ENCODE measurements around the gene LNP1.

DNA sequence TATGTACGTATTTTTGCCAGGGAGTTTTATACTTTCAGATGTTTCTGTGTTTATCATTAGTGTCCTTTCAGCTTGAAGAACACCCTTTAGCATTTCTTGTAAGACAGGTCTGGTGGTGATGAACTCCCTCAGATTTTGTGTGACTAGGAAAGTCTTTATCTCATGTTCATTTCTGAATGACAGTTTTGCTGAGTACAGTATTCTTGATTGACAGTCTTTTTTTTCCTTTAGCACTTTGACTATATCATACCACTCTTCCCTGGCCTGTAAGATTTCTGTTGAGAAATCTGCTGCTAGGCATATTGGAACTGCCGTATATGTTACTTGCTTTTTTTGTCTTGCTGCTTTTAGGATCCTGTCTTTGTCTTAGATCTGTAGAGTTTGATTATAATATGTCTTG lies 5.8 kb downstream of the LNP1 start:
- TF ChIP-seq, protein P1, sequence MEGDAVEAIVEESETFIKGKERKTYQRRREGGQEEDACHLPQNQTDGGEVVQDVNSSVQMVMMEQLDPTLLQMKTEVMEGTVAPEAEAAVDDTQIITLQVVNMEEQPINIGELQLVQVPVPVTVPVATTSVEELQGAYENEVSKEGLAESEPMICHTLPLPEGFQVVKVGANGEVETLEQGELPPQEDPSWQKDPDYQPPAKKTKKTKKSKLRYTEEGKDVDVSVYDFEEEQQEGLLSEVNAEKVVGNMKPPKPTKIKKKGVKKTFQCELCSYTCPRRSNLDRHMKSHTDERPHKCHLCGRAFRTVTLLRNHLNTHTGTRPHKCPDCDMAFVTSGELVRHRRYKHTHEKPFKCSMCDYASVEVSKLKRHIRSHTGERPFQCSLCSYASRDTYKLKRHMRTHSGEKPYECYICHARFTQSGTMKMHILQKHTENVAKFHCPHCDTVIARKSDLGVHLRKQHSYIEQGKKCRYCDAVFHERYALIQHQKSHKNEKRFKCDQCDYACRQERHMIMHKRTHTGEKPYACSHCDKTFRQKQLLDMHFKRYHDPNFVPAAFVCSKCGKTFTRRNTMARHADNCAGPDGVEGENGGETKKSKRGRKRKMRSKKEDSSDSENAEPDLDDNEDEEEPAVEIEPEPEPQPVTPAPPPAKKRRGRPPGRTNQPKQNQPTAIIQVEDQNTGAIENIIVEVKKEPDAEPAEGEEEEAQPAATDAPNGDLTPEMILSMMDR (IDR thresholded peaks at IDR 0.05; ENCODE audit: control extremely low read depth in 1 of 3, insufficient read depth in 1 of 3, low read depth in 1 of 3, low read length in 3 of 3): no peak
- TF ChIP-seq POLR2A (IDR thresholded peaks at IDR 0.05; ENCODE audit: control extremely low read depth in 1 of 2, low read depth in 2 of 2, low read length in 2 of 2): no peak
- TF ChIP-seq SAP30 (IDR thresholded peaks at IDR 0.05; ENCODE audit: insufficient read depth, insufficient replicate concordance, low read length): no peak
- no peak for TF ChIP-seq EP300 (IDR thresholded peaks at IDR 0.05; ENCODE audit: borderline replicate concordance in 1 of 2, low read depth in 2 of 2, low read length in 2 of 2)
- no peak for TF ChIP-seq HDAC2 (IDR thresholded peaks at IDR 0.05; ENCODE audit: borderline replicate concordance in 1 of 2, low read depth in 2 of 2, low read length in 2 of 2)
- TF ChIP-seq, protein P2, sequence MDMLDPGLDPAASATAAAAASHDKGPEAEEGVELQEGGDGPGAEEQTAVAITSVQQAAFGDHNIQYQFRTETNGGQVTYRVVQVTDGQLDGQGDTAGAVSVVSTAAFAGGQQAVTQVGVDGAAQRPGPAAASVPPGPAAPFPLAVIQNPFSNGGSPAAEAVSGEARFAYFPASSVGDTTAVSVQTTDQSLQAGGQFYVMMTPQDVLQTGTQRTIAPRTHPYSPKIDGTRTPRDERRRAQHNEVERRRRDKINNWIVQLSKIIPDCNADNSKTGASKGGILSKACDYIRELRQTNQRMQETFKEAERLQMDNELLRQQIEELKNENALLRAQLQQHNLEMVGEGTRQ (IDR thresholded peaks at IDR 0.05; ENCODE audit: low read length): no peak
- TF ChIP-seq POLR2AphosphoS5 (IDR thresholded peaks at IDR 0.05; ENCODE audit: low read depth, low read length): no peak
- TF ChIP-seq EZH2 (IDR thresholded peaks at IDR 0.05; ENCODE audit: low read depth, low read length, severe bottlenecking): no peak
- TF ChIP-seq CEBPB (IDR thresholded peaks at IDR 0.05; ENCODE audit: low read depth, low read length): no peak
- no peak for TF ChIP-seq SP1 (IDR thresholded peaks at IDR 0.05; ENCODE audit: low read depth, low read length)
- no peak for TF ChIP-seq JUND (IDR thresholded peaks at IDR 0.05; ENCODE audit: low read length)
- TF ChIP-seq BCL11A (IDR thresholded peaks at IDR 0.05; ENCODE audit: low read depth in 2 of 2, low read length in 2 of 2): no peak
- TF ChIP-seq RNF2 (IDR thresholded peaks at IDR 0.05; ENCODE audit: borderline replicate concordance, low read depth, low read length, missing control alignments, poor library complexity, severe bottlenecking): no peak
